COLO668 (cell line): Measurements from ENCODE around the gene UPP2.

Experiments used
- DNase-seq: peaks from one replicate; lab custom pipeline; 2025; ENCODE audit not compliant: unreplicated experiment; lab: John Stamatoyannopoulos, UW

UPP2 gene

DNA sequence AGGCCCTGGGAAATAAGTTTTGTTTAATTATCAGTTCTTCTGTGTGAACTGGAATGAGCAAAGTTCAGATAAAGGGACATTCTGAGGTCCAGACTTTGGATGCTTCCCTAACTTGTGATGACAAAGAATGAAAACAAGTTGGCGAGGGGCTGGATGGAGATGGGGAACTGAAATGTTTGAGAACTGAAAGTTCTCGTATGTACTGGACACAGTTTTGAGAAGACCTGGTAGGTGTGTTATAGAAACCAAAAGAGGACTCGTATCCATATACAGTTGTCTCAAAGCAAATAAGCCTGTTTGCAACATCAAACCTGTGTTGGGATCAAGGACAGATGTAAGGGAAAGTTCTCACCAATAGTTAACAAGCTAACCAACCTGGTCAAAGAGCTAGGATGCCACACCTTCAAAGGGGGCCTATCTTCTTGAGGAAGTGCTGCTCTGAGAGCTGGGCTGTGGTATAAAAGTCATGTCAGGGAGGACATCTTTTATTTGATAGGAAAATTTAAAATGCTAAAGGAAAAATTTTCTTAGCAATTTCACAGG, at the start of gene UPP2:
UPP2 (plus strand) TSS at position 493 of the 543 bp plus-strand sequence. CDS start 188 bp downstream, outside the sequence.
- DNase-seq, result no peak

DNA sequence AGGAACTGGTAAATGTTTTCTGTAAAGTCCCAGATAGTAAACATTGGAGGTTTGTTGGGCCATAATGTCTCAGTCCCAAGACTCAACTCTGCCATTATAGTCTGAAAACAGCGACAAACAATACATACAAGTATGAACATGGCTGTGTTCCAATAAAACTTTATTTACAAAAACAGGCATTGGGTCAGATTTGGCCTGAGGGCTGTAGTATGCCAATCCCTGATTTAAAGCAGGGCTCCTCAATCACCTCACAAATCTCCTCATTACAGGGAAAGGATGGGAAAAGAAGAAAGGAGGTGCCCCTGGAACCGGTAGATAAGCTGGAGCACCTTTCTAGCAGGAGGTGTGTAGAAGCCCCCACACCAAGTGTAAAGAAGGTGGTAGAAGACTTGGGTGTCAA, 48.9 kb upstream of the UPP2 start:
- DNase-seq, result no peak

DNA sequence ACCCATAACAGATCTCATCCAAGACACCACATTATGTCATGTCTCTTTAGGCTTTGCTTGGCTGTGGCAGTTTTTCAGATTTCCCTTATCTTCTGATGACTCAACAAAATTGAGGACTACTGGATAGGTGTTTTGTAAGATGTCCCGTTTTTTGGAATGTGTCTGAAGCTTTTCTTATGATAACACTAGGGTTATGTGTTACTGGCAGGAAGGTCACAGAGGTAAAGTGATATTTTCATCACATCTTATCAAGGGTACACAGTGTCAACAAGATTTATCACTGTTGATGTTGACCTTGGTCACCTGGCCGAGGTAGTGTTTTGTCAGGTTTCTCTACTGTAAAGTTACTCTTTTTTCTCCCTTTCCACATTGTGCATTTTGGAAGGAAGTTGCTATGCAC, 44.8 kb upstream of the UPP2 start:
- DNase-seq, result no peak

DNA sequence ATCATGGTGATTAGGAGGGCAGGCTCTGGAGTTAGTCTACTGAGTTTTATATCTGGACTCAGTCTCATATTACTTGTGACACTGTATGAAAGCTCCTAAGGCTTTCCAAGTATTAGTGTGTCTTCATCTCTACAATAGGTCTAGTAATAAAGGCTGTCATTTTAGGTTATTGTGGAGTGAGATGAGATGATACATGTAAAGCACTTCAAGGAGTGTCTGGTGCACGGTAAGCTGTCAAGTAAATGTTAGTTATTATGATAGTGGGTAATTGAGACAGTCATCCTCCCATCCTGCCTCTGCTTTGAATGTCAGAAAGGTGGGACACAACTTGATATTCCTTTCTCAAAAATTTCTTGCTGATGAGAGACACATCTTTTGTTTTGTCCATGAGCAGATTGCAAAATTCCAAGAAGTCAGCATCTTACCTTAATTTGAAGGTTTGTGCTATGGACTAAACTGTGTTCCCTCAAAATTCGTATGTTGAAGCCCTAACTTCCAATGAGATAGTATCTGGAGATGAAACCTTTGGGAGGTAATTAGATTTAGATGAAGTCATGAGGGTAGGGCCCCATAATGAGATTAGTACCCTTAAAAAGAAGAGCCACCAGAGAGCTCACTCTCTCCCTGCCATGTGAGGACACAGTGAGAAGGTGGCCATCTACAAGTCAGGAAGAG, 41.4 kb upstream of the UPP2 start:
- no peak for DNase-seq

DNA sequence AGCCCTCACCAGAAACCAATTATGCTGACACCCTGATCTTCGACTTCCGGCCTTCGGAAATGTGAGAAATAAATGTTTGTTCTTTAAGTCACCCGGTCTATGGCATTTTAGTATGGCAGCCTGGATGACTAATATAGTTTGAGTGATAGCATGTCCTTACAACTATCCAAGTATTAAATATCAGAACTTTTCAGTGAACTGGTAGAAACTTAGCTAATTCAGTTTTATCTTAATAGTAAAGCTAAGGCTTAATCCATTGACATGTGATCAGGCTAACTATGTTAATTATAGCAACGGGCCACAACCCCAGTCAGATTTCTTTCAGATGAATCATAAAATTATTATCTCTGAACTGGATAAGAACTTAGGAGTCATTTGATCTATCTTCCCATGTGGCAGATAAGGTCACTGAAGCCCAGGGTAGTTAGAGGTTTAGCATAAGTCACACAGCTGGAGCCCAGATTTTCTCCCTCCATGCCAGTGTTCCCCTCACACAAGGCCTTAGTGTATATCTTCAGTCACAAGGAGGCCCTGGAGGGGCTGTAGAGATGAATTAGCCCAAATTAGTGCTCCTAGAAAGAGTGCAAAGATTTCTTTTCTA, 40.7 kb upstream of the UPP2 start:
- no peak for DNase-seq

DNA sequence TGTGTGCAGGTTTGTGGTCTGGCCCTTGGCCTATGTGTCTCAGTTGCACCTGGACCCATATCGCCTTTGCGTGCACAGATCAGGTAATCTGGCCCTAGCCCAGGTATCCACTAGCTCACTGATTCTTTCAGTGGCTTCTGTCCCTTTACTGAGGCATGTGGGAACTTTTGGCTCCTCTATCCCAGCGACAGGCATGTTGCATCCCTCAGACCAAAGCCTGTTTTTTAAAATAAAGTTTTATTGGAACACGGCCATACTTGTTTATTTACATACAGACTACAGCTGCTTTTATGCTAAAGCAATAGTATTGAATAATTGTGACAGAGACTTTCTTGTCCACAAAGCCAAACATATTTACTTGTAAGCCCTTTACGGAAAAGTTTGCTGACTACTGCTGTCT, 39.9 kb upstream of the UPP2 start:
- DNase-seq, result no peak

DNA sequence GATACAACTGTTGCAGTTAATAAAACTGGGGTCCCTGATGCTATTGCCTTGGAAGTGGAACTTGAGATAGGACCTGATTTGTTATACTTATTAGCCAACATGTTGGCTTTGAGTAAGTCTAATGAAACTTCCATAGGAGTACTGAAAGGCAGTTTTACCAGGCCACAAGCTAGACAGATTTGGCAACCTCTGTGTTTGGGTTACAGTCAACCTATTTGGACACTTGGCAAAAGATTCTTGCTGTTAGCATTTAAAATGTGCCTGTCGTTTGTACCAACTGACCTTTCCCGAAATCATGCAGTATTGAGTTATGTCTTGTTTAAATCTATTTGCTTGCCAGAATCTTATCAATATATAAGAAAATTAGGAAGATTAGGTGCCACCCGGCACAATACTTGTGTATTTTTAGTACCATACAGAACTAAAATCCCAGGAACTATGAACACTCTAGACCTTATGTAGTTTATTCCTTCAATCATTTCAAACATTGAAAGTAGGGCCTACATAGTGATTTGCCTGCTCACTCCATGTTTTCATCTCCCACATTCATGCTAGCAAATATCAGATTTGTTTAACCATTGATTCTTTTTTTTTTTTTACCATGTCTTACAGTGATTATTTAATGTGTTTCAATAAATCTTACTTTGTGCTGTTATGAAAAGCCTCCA, 35.5 kb upstream of the UPP2 start:
- no peak for DNase-seq

DNA sequence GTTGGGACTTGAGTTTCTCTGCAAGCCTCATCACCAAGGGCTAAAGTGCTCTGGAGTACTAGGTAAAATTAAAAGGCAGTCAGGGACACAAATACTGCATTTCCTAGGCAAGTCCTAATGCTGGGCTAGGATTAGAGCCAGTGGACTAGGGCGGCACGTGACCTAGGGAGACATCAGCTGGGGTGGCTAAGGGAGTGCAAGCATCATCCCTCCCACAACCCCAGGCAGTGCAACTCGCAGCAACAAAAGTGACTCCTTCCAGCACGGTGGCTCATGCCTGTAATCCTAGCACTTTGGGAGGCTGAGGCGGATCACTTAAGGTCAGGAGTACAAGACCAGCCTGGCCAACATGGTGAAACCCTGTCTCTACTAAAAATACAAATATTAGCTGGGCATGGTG, 30.7 kb upstream of the UPP2 start:
- DNase-seq, result no peak

DNA sequence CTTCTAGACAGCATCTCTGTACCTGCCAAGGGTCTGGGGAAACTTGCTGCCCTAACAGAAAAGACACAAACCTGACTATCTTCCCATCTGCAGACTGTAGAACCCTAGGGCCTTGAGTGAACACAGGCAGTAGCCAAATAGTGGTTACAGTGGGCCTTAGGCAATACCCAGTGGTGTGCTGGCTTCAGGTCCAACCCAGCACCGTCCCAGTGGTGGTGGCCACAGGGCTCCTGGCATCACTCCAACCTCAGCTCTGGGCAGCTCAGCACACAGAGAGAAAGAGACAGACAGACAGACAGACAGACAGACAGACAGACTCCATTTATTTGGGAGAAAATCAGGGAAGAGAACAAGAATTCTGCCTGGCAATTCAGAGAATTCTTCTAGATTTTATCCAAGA, 29.3 kb upstream of the UPP2 start:
- no peak for DNase-seq

DNA sequence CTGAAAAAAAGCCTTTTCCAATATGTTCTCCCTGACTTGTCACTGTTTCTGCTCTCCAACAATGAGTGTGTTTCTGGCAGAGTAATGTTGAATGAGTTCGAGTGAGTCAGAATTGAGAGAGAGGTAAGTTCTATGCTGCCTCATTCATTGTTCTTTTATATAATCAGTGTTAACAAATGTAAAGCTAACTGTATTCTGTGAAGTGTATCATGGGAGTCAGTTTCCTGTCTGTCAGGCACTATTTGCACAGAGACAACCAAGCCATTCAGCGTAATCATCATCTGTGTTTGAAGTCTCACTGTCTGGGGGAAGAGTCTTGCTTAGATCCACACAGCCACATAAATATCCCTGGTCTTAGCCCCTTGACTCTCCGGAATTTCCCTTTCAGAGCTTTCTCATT, 22.0 kb upstream of the UPP2 start:
- peak; percentile 27 for DNase-seq

DNA sequence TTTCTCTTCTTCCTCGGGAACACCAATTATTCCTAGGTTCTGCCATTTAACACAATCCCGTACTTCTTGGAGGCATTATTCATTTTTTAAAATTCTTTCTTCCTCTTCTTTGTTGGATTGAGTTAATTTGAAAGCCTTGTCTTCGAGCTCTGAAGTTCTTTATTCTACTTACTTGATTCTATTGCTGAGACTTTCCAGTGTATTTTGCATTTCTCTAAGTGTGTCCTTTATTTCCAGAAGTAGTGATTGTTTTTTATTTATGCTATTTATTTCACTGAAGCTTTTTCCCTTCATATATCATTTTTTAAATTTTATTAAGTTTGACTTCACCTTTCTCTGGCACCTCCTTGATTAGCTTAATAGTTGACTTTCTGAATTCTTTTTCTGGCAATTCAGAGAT, 13.6 kb upstream of the UPP2 start:
- no peak for DNase-seq

DNA sequence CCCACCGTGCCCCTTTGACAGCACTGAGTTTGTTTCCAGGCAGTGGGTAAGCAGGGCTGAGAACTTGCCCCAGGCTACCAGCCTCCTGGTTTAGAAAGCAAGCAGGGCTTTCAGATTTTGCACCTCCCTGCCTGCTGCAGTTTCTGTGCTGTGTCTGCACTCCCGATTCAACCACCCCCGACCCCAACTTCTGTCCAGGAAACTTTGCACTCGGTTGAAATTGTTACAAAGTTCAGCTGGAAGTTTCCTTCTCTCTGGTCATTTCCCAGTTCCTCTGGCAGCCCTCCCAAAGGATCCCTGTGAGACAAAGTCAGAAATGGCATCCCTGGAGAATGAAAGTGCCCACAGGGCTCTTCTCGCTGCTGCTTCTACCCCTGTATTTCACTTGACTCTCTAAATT, 12.4 kb upstream of the UPP2 start:
- DNase-seq, result no peak

DNA sequence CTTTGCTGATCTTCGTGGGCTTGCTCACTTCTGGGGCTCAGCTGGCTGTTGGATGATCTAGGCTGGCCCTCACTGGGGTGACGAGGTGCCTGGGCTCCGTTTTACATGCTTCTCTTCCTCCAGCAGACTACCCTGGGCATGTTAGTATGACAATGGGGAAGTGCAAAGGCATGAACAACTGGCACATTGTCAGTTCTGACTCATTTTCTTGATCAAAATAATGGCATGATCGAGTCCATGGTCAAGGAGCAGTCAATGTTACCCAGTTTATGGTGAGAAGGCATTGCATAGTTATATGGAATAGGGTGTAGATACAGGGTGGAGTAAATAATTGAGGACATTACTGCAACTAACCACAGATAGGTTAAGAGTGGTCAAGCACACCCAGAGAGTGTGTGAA, 10.0 kb upstream of the UPP2 start:
- DNase-seq, result no peak

DNA sequence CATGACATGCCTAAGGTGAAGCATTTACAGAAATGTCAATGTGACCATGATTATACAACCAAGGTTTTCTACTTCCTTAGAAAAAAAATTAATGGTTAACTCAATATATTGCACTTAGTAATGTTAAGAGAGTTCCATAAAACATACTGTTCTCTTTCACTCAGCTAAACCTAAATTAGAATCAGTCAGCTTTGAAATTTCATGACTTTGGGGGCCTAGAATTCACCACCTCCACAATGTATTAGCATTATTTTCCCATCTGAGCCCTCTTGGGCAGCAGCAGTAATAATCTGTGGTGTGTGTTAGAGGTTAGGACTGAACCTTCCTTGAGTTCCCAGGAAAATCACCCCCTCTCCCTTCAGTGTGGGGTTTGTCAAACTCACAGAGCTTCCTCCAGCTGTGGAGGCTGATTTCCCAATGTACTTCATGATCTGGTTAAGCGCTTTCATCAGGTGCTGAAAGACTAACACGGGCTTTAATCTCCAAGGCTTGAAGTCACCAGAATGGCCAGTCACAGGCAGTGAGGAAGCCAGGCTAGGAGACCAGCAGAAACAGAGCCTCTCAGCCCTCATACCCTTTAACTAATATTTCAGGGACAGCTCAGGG, 7.1 kb upstream of the UPP2 start:
- DNase-seq, result no peak

DNA sequence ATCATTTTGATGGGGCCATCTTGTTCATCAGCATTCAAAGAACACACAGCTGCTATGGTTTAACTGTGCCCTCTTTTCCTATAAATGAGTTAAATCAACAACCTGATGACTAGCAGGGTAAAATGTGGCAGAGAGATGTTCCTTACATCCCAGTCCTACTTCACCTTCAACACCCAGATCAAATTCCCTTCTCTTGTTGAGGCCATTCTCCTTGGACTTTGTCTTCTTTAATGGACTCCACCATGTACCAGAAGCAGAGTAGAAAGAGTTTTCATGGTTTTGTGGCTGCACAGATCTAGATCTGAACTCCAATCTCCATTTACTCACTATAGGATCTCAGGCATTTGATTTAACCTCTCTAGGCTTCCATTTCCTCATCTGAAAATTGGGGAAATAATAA, 6.4 kb upstream of the UPP2 start:
- no peak for DNase-seq

DNA sequence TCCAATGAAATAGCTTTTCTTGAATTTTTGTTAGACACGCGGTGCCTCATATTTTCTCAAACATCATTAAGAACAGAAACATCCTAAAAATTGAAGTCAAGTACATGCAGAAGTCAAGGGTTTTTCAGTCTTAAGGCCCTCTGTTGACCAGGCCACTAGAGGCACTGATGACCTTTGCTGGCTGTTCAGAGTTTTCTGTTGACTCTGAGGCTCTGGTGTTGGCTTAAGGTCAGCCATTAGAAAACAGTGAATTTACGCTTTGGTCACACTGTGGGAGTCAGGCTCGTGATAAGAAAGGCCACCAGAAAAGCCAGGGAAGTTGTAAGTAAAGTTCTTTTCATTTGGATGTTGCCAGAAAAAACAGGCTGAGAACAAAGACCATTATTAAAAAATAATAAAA, 5.8 kb upstream of the UPP2 start:
- DNase-seq, result no peak

DNA sequence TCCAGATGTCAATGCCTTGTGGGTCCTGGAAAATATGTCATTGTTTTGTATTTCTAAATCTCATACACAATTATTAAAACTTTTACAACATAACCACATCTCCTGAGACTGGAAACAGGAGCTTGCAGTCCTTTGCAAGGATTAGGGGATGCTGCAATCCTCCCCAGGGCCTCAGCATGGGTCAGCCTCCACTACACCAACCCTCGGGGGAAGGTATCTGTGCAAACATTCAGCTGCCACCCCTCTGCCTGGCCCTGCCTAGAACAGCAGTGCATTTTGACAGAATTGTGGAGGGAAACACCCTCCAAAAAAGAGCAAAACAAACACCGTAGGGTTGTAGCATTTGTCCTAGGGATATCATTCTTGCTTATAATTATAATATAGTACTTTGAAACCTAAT, 4.2 kb upstream of the UPP2 start:
- no peak for DNase-seq

DNA sequence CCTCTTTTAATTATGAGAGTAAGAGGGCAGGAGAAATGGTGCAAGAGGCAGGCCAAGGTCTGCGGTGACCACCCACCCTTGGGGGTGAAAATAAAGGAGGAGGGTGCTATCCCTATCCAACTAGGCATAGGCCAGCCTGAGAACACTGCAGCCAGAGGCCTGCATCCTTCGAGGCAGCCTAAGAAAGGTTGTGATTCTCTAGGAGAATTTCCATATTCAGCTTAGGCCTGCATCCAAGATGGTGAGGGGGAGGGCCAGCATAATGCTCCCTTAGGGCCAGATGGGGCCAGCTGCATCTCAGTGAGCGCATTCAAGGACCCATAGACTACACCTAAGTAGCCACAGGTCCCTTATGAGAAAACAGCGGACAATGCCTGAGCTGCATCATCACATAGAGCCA, 3.5 kb upstream of the UPP2 start:
- DNase-seq, result no peak

DNA sequence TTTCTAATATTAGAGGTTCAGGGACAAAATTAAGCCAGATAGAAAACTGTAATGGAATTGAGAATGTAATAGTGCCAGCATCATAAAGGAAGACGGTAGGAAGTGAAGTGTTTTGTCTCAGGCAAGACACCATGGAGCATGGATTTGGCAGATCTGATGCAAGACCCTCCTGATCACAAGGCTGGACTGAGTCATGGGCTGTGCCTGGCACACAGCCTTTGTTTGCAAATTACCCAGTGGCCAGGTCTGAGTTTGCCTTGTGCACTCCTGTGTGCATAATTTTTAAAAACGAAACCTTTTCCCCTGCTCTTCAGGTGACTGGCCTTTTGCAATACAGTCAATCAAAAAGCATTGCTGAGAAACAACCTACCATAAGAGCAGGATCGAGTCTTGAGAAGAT, 2.0 kb upstream of the UPP2 start:
- no peak for DNase-seq

DNA sequence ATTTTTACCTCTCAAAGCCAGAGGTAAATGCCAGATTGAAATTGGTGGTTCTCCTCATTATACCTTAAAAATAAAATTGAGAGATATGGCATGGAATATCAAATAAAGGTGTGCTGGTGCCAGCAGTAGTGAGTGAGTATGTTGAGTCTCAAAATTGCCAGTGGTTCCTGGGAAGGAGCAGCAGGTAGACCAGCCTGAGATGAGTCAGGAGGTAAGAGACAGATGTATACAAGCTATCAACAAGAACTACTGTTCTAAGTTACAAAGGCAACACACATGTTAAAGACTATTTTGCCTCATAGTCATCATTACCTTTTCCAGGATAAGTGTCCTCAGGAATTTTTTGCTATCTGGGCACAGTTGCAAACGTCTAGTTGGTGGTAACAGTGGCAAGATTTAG, 1.3 kb upstream of the UPP2 start:
- no peak for DNase-seq

DNA sequence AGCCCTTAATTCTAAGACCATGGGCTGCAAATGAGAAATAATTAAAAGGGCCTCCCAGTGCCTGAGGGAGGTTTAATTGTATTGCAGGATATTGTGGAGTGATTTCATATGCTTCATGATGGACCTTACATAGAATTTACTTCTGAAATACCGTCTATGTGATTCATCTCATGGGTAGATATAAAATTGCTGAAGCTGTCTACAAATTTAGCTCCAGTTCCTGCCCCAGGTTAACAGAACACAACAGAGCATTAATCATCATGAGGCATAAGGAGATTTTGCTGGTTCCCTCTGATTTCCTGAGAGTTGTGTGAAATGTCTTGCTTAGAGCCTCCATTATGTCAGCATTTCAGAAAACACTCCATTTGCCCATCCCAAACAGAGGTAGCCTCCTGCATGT, 770 bp downstream of the UPP2 start:
- DNase-seq, result no peak

DNA sequence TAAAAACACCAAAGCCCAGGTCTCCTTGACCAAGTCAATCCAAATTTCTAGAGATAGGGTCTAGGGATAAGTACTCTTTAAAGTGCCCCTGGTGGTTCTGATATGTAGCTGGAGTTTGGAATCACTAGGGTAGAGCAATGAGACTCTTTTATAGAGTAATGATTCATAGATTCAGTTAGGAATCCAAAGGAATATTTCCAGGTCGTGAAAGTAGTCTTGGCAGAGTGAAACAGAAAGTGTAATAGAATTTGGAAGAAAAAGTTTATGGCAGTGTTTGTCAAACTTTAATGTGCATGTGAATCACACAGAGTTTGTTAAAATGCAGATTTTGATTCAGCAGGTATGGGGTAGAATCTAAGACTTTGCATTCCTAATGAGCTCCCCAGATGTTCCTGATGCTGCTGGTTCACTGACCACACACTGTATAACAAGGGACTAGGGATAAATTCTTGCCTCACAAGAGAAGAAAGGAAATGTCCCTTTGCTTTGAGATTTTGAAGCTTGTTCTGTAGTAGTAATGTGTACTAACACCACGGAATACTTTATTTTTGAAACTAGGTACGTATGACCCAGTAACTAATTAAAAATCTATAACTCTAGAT, 1.8 kb downstream of the UPP2 start:
- no peak for DNase-seq
